ENCODE data around the gene INPP5A.
"Not testable (repeated sequence)": the region's sequence is repeated elsewhere in the genome, so short reads cannot be mapped to it uniquely, and the experiment has no call there.

Gene INPP5A

DNA sequence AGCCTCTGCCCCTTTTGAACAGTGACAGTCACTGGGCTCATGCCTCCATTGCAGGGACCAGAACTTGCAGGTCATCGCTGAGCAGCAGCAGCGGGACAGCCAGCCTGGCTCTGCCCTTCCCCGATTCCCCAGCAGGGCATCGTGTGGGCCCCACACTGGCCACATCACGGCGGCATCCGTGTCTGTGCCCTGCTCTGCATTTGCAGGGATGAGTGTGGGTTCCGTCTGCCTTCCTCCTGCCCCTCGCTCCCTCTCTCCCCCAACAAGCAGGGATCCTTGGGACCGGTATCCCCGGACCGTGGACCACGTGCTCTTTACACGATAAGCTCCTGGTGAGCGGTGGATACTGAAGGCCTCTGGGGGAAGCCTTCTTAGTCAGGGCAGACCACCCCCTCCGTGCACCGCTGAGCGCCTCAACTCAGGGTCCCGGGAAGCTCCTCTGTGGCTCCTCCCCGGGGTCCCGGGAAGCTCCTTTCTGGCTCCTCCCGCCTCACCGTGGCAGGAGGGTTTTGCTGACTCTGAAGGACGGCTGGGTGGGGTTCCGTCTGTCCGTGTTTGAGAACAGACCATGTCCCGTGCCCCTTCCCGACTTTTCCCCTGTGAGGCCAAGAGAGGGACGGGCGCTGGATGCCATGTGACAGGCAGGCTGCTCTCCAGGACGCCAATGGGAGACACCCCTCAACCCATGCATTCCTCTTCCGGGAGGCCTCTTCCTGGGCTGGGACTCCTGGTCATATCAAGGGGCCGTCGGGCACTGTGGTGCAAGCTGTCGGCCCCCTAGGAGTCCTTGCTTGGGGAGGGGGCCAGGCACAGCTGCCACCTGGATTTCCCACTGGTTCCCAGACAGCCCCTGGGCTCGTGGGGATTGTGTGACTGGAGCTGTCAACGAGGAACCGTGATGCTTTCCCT is 271.9 kb downstream of the INPP5A start:
- FAIRE-seq (no peak), DNase-seq (ENCODE audit: insufficient read length, low spot score) (no peak)
- TF ChIP-seq POLR2A (IDR thresholded peaks at IDR 0.05; ENCODE audit: low read depth, low read length), result no peak

GRCh38 chr10:132810141-132810806 is 272.7 kb downstream of the INPP5A start:
- FAIRE-seq (no peak), DNase-seq (ENCODE audit: insufficient read length, low spot score) (no peak)
- TF ChIP-seq POLR2A (IDR thresholded peaks at IDR 0.05; ENCODE audit: low read depth, low read length), result no peak

- no peak for TF ChIP-seq POLR2A (IDR thresholded peaks at IDR 0.05; ENCODE audit: low read depth, low read length)
- no peak for DNase-seq (ENCODE audit: insufficient read length, low spot score)
- no peak for FAIRE-seq
Measured at GRCh38 chr10:132810807-132811700, 273.5 kb downstream of the INPP5A start.

- no peak for TF ChIP-seq POLR2A (IDR thresholded peaks at IDR 0.05; ENCODE audit: low read depth, low read length)
- DNase-seq (ENCODE audit: insufficient read length, low spot score) (no peak), FAIRE-seq (no peak)
Measured at GRCh38 chr10:132811891-132812481, 274.4 kb downstream of the INPP5A start.

GRCh38 chr10:132812520-132812919 is 274.9 kb downstream of the INPP5A start:
- TF ChIP-seq POLR2A (IDR thresholded peaks at IDR 0.05; ENCODE audit: low read depth, low read length), result no peak
- FAIRE-seq, result no peak

DNA sequence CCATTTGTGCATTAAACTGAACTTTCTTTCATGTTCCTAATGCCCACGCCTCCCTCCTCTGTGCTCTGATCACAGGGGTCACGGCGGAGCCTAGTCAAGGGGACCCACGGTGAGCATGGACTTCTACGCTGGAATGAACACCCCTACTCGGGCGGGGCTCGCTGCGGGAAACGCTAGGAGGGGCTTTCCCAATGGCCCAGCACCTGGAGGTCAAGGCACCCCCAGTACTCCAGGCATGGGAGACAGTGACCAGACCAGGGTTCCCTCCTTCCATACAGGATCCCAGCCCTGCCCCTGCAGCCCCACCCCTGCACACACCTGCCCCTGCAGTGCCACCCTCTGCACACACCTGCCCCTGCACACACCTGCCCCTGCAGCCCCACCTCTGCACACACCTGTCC is 275.4 kb downstream of the INPP5A start:
- FAIRE-seq (no peak), DNase-seq (ENCODE audit: insufficient read length, low spot score) (no peak)
- no peak for TF ChIP-seq POLR2A (IDR thresholded peaks at IDR 0.05; ENCODE audit: low read depth, low read length)

More at GRCh38 chr10:132812520-132812919, 274.9 kb downstream of the INPP5A start:
- no peak for DNase-seq (ENCODE audit: insufficient read length, low spot score)

GRCh38 chr10:132813560-132814468 is 276.2 kb downstream of the INPP5A start:
- no peak for FAIRE-seq
- no peak for TF ChIP-seq POLR2A (IDR thresholded peaks at IDR 0.05; ENCODE audit: low read depth, low read length)
- DNase-seq (ENCODE audit: insufficient read length, low spot score), result no peak

DNA sequence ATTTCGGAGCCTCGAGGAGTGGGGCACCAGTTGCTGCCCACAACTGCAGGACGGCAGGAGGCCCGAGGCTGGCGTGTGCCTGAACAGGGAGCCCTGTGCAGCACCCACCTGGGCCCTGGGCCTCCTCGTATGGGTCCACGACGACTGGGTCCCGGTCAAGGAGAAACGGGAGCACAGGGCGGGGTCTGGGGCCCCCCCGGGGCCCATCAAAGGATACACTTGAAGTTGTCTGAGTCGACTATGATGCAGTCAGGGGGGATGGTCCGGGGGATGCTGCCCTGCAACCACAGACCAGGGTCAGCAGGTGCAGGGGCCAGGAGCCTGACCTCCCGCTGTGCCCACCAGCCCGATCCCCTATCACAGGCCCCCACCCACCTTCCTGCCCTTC is 276.9 kb downstream of the INPP5A start:
- TF ChIP-seq POLR2A (IDR thresholded peaks at IDR 0.05; ENCODE audit: low read depth, low read length), result no peak
- no peak for FAIRE-seq

DNA sequence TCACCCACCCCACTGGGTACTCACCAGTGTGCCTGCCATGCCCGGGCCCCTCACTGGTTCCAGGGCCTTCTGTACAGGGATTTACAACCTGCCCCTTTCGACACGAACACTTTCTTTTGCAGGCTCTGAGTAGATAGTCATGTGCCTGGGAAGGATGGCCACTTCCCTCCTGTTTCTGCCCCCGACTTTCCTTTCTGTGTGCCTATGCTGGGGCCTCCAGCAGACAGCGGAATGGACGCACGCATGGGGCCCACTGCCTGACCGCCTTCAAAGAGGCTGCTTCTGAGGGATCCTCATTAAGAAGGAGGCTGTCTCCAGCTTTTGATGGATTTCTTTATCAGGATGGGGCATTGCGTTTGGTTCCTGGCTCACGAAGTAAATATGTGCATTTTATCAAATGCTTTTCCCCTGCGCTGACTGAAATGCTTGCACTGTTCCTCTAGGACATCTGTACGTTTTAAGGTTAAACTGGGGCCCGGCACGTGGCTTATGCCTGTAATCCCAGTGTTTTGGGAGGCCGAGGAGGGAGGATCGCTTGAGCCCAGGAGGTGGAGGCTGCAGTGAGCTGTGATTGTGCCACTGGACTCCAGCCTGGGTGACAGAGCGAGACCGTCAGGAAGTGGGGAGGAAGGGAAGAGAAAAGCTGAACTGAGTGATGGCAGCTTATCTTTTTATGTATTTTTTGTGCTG is 277.7 kb downstream of the INPP5A start:
- no peak for TF ChIP-seq POLR2A (IDR thresholded peaks at IDR 0.05; ENCODE audit: low read depth, low read length)
- no peak for FAIRE-seq
- no peak for DNase-seq (ENCODE audit: insufficient read length, low spot score)

More for the DNA sequence above, 276.9 kb downstream of the INPP5A start:
- no peak for DNase-seq (ENCODE audit: insufficient read length, low spot score)

DNA sequence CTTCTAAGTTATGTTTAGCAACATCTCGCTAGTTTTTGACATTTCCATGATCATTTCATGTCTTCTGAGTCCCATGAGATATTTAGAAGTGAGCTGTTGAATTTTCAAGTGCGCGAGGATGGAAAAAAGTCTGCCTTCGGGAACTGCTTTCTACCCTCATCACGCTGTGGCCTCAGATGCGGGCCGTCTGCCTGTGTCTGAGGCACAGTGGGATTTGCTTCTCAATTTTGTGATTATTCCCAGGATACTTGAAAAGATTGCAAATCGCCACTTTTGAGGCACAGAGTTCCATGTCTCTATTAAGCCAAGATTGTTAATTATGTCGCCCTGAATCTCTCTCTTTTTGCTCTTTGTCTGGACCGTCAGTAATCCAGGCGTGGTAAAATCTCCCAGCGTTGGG is 279.1 kb downstream of the INPP5A start:
- DNase-seq (ENCODE audit: insufficient read length, low spot score), result no peak
- TF ChIP-seq POLR2A (IDR thresholded peaks at IDR 0.05; ENCODE audit: low read depth, low read length), result no peak
- FAIRE-seq, result no peak

- no peak for FAIRE-seq
- TF ChIP-seq POLR2A (IDR thresholded peaks at IDR 0.05; ENCODE audit: low read depth, low read length), result no peak
- DNase-seq (ENCODE audit: insufficient read length, low spot score), result no peak
Measured at GRCh38 chr10:132817701-132818211, 280.2 kb downstream of the INPP5A start.

DNA sequence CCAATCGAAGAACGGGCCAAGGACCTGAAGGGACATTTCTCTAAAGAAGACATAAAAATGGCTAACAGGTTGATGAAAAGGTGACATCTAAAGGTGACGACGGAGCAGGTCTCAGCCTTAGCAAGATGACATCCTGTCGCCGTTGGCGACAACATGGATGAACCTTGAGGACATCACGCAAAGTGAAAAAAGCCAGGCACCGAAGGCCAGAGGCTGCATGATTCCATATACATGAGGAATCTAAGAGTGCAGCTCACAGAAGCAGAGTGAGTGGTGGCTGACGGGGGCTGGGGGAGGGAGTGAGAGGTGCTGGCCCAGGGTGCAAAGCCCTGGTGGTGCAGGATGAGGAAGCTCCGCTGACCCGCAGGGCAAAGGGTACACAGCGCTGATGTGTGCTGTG is 282.5 kb downstream of the INPP5A start:
- DNase-seq (ENCODE audit: insufficient read length, low spot score) (no peak), FAIRE-seq (no peak)
- no peak for TF ChIP-seq POLR2A (IDR thresholded peaks at IDR 0.05; ENCODE audit: low read depth, low read length)

DNA sequence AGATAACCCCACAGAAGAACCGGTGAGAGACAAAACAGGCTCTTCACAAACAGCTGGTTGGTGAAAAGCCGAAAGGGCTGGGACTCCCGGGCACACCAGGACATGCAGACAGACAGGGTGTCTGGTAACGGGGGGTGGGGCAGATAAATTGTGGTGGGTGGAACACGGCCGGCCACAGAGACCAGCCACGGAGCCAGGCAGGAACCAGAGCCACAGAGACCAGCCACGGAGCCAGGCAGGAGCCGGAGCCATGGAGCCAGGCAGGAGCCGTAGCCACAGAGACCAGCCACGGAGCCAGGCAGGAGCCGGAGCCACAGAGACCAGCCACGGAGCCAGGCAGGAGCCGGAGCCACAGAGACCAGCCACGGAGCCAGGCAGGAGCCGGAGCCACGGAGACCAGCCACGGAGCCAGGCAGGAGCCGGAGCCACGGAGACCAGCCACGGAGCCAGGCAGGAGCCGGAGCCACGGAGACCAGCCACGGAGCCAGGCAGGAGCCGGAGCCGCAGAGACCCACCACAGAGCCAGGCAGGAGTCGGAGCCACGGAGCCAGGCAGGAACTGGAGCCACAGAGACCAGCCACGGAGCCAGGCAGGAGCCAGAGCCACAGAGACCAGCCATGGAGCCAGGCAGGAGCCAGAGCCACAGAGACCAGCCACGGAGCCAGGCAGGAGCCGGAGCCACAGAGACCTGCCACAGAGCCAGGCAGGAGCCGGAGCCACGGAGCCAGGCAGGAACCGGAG is 288.4 kb downstream of the INPP5A start:
- DNase-seq (ENCODE audit: insufficient read length, low spot score); FAIRE-seq: not testable (repeated sequence)

Measured in H54 (cell line).